HG03060 (cell line): Measurements from ENCODE around the gene KRT39.
"Not testable (repeated sequence)": the region's sequence is repeated elsewhere in the genome, so short reads cannot be mapped to it uniquely, and the experiment has no call there.

ENCODE experiments used
- ATAC-seq: cut with Tn5 transposase; IDR thresholded peaks from one replicate; pipeline ENCODE4 v1.9.1; 2021; ENCODE audit warnings: low read depth, moderate number of reproducible peaks; ENCODE audit not compliant: unreplicated experiment

Gene KRT39

GRCh38 chr17:40966848-40967247 lies at the start of gene KRT39:
Gene KRT39 (minus strand): TSS chr17:40966948. CDS start chr17:40966856, 92 bp downstream.
- ATAC-seq, result no peak

- no peak for ATAC-seq
Measured at GRCh38 chr17:41015454-41015853, 48.7 kb upstream of the KRT39 start.

GRCh38 chr17:41013606-41014005 lies 46.9 kb upstream of the KRT39 start:
- ATAC-seq, result no peak

- ATAC-seq, result no peak
Measured at GRCh38 chr17:41013181-41013580, 46.4 kb upstream of the KRT39 start.

GRCh38 chr17:41012326-41013120 lies 45.8 kb upstream of the KRT39 start:
- ATAC-seq, result no peak

- no peak for ATAC-seq
Measured at GRCh38 chr17:41010441-41010840, 43.7 kb upstream of the KRT39 start.

GRCh38 chr17:41009936-41010335 lies 43.2 kb upstream of the KRT39 start:
- no peak for ATAC-seq

- no peak for ATAC-seq
Measured at GRCh38 chr17:41009301-41009760, 42.6 kb upstream of the KRT39 start.

- no peak for ATAC-seq
Measured at GRCh38 chr17:41008811-41009210, 42.1 kb upstream of the KRT39 start, which contains the start of gene KRTAP3-1. Gene KRTAP3-1 (minus strand): TSS chr17:41009128. CDS start chr17:41009074, 54 bp downstream.

- no peak for ATAC-seq
Measured at GRCh38 chr17:41004397-41004796, 37.6 kb upstream of the KRT39 start.

GRCh38 chr17:41003926-41004325 lies 37.2 kb upstream of the KRT39 start:
- no peak for ATAC-seq

- ATAC-seq, result no peak
Measured at GRCh38 chr17:41002814-41003213, 36.1 kb upstream of the KRT39 start.

GRCh38 chr17:41001795-41002194 lies 35.0 kb upstream of the KRT39 start:
- no peak for ATAC-seq

GRCh38 chr17:40999563-40999962 lies 32.8 kb upstream of the KRT39 start, which contains the start of gene KRTAP3-2:
Gene KRTAP3-2 (minus strand): TSS chr17:40999906. CDS start chr17:40999853, 53 bp downstream.
- not testable (repeated sequence) for ATAC-seq

- ATAC-seq, result no peak
Measured at GRCh38 chr17:40997361-40997760, 30.6 kb upstream of the KRT39 start.

- no peak for ATAC-seq
Measured at GRCh38 chr17:40996829-40997228, 30.1 kb upstream of the KRT39 start.

- no peak for ATAC-seq
Measured at GRCh38 chr17:40995116-40995515, 28.4 kb upstream of the KRT39 start.

- ATAC-seq, result no peak
Measured at GRCh38 chr17:40993839-40994238, 27.1 kb upstream of the KRT39 start, which contains the start of gene KRTAP3-3. Gene KRTAP3-3 (minus strand): TSS chr17:40994164. CDS start chr17:40994097, 67 bp downstream.

GRCh38 chr17:40993084-40993483 lies 26.3 kb upstream of the KRT39 start:
- no peak for ATAC-seq

GRCh38 chr17:40992666-40993065 lies 25.9 kb upstream of the KRT39 start:
- no peak for ATAC-seq

GRCh38 chr17:40986920-40987319 lies 20.2 kb upstream of the KRT39 start:
- no peak for ATAC-seq

- no peak for ATAC-seq
Measured at GRCh38 chr17:40984226-40984625, 17.5 kb upstream of the KRT39 start, which contains the start of gene KRT40. Gene KRT40 (minus strand): TSS chr17:40984326. CDS start chr17:40984273, 53 bp downstream.
